Lung (tissue), 12 donors: ENCODE measurements around the gene E4F1. TPM values are rescaled to one million over a fixed set of nuclear protein-coding genes. Genes with fewer than 3 reads are reported as not detected.
A peak's percentile ranks its signal among the peaks of the same experiment; 100 is the strongest.
"Not testable (repeated sequence)": the region's sequence is repeated elsewhere in the genome, so short reads cannot be mapped to it uniquely, and the experiment has no call there.

Experiments used
- ATAC-seq: fragments of 200-7000 bp; cut with Tn5 transposase; one replicate; pipeline ENCODE4 v1.9.1; 2020; ENCODE audit warnings: moderate number of reproducible peaks; ENCODE audit not compliant: insufficient read depth, low FRiP score
- DNase-seq, 3 donors: peaks; one replicate each; pipeline ENCODE4 v3.0.0-alpha.2; 2013 to 2017
- H3K27ac ChIP-seq, 2 donors: one replicate each; pipeline ENCODE4 v1.5.1; 2013; ENCODE audit warnings: mild to moderate bottlenecking in 2 of 2, moderate library complexity in 2 of 2, control low read depth in 1 of 2, inconsistent platforms in 1 of 2, low read depth in 1 of 2, low read length in 1 of 2
- H3K27me3 ChIP-seq, 3 donors: one replicate each; pipeline ENCODE4 v1.5.1; 2013; ENCODE audit warnings: low read length in 2 of 3; ENCODE audit not compliant: control insufficient read depth in 3 of 3, insufficient read depth in 3 of 3
- H3K36me3 ChIP-seq, 4 donors: one replicate each; pipeline ENCODE4 v1.5.1; 2013; ENCODE audit warnings: low read length in 4 of 4, mild to moderate bottlenecking in 1 of 4, moderate library complexity in 1 of 4; ENCODE audit not compliant: control insufficient read depth in 4 of 4, insufficient read depth in 4 of 4
- H3K4me1 ChIP-seq, 5 donors: one replicate each; pipeline ENCODE4 v1.5.1; 2013; ENCODE audit warnings: low read length in 5 of 5, mild to moderate bottlenecking in 2 of 5, moderate library complexity in 1 of 5; ENCODE audit not compliant: control insufficient read depth in 5 of 5, insufficient read depth in 5 of 5
- H3K4me3 ChIP-seq: one replicate; pipeline ENCODE4 v1.5.1; 2013; ENCODE audit warnings: mild to moderate bottlenecking, control low read depth, moderate library complexity
- H3K9ac ChIP-seq, 2 donors: one replicate each; pipeline ENCODE4 v1.5.1; 2013; ENCODE audit warnings: low read length in 2 of 2, control low read depth in 1 of 2; ENCODE audit not compliant: insufficient read depth in 1 of 2
- H3K9me3 ChIP-seq, 4 donors: one replicate each; pipeline ENCODE4 v1.5.1; 2013; ENCODE audit warnings: low read length in 3 of 4, mild to moderate bottlenecking in 1 of 4, moderate library complexity in 1 of 4; ENCODE audit not compliant: control insufficient read depth in 4 of 4, insufficient read depth in 3 of 4
- WGBS, 2 donors: extraction: QIAGEN DNeasy Blood & Tissue Kit; methylation state at CpG; one replicate each; pipeline ENCODE4 v1.1.7; 2013; 5-methylcytosine and 5-hydroxymethylcytosine counted together
- polyA plus RNA-seq, 2 donors: library from polyadenylated mRNA; stranded (reverse); fragments of 200-250 nt; gene quantifications; one replicate each; pipeline ENCODE4 v1.2.1, GENCODE V29; 2013
- total RNA-seq, 2 donors: library from RNA; depleted of rRNA in 1 of 2; stranded (reverse); fragments of >200 nt in 1 of 2; gene quantifications; one replicate each; pipeline ENCODE4 v1.2.1, GENCODE V29; 2014 to 2021
- TF ChIP-seq, protein P1 (sequence below): IDR thresholded peaks from 2 replicates; pipeline ENCODE4 v1.5.1; 2012; ENCODE audit warnings: mild to moderate bottlenecking; ENCODE audit errors: control extremely low read depth, extremely low read depth
- donor health status: control.
- donor health status: control.
- donor health status: Bipolar disorder and iron deficiency.
- donor health status: healthy.
- donor health status: DM: yes; HTN: yes; CAD: no.

The E4F1 gene
- total and polyA plus RNA-seq, 4 donors: 21.0 to 30.2 (median 24.8) TPM

DNA sequence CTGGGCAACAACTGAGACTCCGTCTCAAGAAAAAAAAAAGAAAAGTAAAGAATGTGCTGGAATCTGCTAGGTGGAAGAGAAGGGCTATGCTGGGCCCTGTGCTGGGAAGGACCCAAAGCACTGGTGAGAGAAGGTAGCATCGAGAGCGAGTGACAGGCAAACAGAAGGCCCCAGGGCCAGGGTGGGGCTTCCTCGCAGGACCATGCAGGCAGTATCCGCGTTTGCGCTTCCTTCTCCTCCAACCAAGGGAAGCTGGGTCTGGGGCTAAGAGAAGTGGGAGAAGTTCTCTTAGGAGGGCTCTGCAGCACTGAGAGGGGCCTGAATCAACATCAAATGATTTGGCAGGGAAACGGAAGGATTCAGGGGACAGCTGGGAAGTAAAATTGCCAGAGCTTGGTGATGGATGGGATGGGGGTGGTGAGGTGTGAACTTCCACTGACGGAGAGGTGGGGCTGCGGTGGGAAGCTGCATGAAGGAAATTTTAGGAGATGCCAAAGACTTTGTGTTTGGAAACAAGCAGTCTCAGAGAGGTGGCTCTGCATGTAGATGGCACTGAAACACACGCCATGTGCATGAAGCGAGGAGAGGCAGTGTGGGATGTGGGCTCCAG, 33.2 kb downstream of the E4F1 start:
- Histone ChIP-seq H3K9ac (no peak overlapping the region), H3K27me3 (no peaks in the 10 kb centered on the region), H3K4me1 (peaks cover 0 to 7% (median 3%) of the 10 kb centered on the region in 5 donors), H3K4me3 (no peak overlapping the region), H3K9me3 (no peaks in the 10 kb centered on the region), H3K36me3 (peaks cover 29 to 52% (median 38%) of the 10 kb centered on the region in 4 donors), H3K27ac (no peak overlapping the region)
- no peak for ATAC-seq
- 90 to 94% methylated on average over 12 of the region's 12 CpGs for WGBS, 2 donors
- TF ChIP-seq, protein P1, sequence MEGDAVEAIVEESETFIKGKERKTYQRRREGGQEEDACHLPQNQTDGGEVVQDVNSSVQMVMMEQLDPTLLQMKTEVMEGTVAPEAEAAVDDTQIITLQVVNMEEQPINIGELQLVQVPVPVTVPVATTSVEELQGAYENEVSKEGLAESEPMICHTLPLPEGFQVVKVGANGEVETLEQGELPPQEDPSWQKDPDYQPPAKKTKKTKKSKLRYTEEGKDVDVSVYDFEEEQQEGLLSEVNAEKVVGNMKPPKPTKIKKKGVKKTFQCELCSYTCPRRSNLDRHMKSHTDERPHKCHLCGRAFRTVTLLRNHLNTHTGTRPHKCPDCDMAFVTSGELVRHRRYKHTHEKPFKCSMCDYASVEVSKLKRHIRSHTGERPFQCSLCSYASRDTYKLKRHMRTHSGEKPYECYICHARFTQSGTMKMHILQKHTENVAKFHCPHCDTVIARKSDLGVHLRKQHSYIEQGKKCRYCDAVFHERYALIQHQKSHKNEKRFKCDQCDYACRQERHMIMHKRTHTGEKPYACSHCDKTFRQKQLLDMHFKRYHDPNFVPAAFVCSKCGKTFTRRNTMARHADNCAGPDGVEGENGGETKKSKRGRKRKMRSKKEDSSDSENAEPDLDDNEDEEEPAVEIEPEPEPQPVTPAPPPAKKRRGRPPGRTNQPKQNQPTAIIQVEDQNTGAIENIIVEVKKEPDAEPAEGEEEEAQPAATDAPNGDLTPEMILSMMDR: no peak
- DNase-seq: no peak

DNA sequence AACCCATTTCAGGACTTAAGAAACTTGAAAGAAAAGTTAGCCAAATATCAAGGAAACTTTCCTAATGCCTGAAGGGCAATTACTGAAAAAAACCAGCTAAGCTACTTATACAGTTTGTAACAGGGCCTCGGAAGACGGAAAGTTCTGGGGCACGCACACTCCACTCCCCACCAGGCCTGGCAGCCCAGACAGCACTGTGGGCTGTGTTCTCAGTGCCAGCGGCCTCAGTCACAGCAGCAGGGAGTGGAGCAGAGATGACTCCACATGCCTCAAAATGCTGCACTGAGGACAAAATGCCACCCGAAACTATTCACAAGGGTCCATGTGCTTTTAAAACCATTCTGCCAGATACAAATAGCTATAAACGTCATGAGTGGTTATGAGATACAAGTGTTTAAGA, 34.3 kb downstream of the E4F1 start:
- DNase-seq (no peak), ATAC-seq (no peak)
- Histone ChIP-seq H3K9ac (no peak overlapping the region), H3K9me3 (no peaks in the 10 kb centered on the region), H3K27me3 (no peaks in the 10 kb centered on the region), H3K4me1 (no peaks in the 10 kb centered on the region), H3K27ac (no peak overlapping the region), H3K4me3 (no peak overlapping the region), H3K36me3 (peaks cover 39 to 60% (median 47%) of the 10 kb centered on the region in 4 donors)
- TF ChIP-seq, protein P1: no peak
- WGBS, 2 donors: 95 to 98% methylated on average over 6 of the region's 6 CpGs

DNA sequence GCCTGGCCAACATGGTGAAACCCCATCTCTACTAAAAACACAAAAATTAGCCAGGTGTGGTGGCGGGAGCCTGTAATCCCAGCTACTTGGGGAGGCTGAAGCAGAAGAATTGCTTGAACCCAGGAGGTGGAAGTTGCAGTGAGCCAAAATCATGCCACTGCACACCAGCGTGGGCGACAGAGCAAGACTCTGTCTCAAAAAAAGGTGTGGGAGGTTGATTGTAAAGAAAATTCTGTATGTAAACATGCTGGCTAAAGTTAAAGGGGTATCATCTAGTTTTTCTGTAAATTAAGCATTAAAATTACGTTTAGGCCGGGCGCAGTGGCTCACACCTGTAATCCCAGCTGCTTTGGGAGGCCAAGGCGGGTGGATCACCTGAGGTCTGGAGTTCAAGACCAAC, 35.1 kb downstream of the E4F1 start:
- ATAC-seq: not testable (repeated sequence)
- peaks cover 39 to 61% (median 46%) of the 10 kb centered on the region in 4 donors for H3K36me3 ChIP-seq

DNA sequence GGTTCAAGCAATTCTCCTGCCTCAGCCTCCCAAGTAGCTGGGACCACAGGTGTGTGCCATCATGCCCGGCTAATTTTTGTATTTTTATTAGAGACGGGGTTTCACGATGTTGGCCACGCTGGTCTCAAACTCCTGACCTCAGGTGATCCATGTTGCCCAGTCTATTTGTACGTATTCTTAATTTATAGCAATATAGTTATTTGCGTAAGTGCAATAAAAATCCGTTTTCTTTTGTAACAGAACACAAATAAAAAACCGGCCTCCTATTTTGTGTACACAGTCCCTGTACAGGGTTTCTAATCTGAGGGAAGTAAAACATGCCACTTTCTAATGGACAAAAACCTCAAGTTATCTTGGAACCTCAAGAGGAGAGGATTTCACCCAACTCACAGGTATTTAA, 36.9 kb downstream of the E4F1 start:
- Histone ChIP-seq H3K4me3 (no peak overlapping the region), H3K36me3 (peaks cover 32 to 55% (median 39%) of the 10 kb centered on the region in 4 donors), H3K9ac (no peak overlapping the region), H3K4me1 (no peaks in the 10 kb centered on the region), H3K27ac (no peak overlapping the region), H3K27me3 (no peaks in the 10 kb centered on the region), H3K9me3 (no peaks in the 10 kb centered on the region)
- WGBS, 2 donors: 96 to 97% methylated on average over 8 of the region's 8 CpGs
- DNase-seq (no peak), ATAC-seq (no peak)
- TF ChIP-seq, protein P1: no peak

More for the DNA sequence above, 35.1 kb downstream of the E4F1 start:
- H3K9ac ChIP-seq, H3K9me3 ChIP-seq, H3K27ac ChIP-seq, DNase-seq, H3K4me1 ChIP-seq, H3K27me3 ChIP-seq, H3K4me3 ChIP-seq: not testable (repeated sequence)
- 98% methylated on average over 7 of the region's 7 CpGs for WGBS, 2 donors

DNA sequence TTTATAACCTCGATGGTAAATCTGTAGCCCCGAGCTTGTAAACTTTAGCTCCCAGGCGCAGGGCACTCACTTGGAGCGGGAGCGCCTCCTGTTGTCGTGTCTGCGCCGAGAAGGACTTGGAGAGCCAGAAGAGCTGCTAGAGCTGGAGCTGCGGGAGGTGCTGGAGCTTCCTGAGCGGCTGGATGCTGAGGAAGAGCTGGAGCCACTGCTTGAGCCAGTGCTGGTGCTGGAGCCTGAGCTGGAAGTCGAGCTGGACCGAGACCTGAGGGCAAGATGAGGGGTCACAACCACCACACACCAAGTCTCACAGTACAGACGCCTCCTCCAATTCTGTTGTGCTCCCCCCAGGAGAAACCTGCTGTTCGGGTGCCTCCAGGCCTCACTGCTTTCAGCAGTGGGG, 39.6 kb downstream of the E4F1 start:
- ATAC-seq, H3K27me3 ChIP-seq, H3K4me1 ChIP-seq, H3K9ac ChIP-seq, H3K27ac ChIP-seq, H3K4me3 ChIP-seq, DNase-seq, H3K9me3 ChIP-seq: not testable (repeated sequence)
- 88 to 89% methylated on average over 14 of the region's 14 CpGs for WGBS, 2 donors
- peaks cover 19 to 36% (median 21%) of the 10 kb centered on the region in 4 donors for H3K36me3 ChIP-seq

DNA sequence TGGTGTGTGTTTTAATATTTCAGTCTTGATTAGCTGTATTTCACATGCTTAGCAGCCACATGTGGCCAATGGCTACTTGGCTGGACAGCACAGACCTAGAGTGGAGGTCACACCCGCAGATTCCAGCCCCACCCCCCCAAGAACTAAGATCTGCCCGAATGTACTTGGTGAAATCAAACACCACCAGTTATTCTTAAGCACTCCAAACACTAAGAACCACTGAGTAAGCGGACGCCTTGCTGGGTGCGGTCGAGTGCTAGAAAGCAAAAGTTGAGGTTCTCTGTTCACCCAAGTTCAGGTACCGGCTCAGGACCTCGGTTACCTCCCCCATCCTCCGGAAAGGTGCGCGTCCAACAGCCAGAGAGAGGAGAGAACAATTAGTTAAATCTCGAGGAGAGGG, 43.5 kb downstream of the E4F1 start:
- WGBS, 2 donors: 6 to 13% methylated on average over 9 to 11 of the region's 12 CpGs
- DNase-seq, H3K27me3 ChIP-seq, H3K27ac ChIP-seq, H3K4me3 ChIP-seq, ATAC-seq, H3K9me3 ChIP-seq: not testable (repeated sequence)
- Histone ChIP-seq H3K36me3 (peaks cover 8 to 15% (median 10%) of the 10 kb centered on the region in 4 donors), H3K9ac (peak overlapping the region; percentile 61 to 68), H3K4me1 (peaks cover 0 to 20% (median 6%) of the 10 kb centered on the region in 5 donors)
